Activated CD8-positive, alpha-beta memory T cell treated with anti-CD3 and anti-CD28 coated beads for 4 hours (primary cell): ENCODE measurements around the gene KRT17.
"Not testable (repeated sequence)": the region's sequence is repeated elsewhere in the genome, so short reads cannot be mapped to it uniquely, and the experiment has no call there.

Experiments
- DNase-seq, 2 donors: peaks; one replicate each; pipeline ENCODE4 v3.0.0-alpha.2; 2020; ENCODE audit warnings: low read depth in 2 of 2

Gene KRT17

DNA sequence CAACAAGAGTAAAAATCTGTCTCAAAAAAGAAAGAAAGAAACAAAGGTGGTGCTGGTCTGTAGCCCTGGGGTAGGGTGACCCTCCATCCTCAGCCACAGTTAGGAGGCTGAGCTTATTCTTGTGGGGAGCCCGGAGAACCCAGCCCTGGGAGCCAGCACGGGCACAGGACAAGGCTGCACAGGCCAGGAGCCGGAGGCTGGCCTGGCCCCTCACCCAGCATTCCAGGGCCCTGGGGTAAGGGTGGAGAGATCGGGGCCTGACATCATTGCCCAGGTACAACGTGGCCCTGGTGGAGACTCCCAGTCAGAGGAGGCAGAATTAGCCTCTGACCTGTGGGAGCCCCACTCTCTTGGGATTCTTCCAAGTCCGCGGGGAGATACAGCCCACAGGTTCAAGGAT, 10.3 kb upstream of the KRT17 start:
- DNase-seq, result no peak

DNA sequence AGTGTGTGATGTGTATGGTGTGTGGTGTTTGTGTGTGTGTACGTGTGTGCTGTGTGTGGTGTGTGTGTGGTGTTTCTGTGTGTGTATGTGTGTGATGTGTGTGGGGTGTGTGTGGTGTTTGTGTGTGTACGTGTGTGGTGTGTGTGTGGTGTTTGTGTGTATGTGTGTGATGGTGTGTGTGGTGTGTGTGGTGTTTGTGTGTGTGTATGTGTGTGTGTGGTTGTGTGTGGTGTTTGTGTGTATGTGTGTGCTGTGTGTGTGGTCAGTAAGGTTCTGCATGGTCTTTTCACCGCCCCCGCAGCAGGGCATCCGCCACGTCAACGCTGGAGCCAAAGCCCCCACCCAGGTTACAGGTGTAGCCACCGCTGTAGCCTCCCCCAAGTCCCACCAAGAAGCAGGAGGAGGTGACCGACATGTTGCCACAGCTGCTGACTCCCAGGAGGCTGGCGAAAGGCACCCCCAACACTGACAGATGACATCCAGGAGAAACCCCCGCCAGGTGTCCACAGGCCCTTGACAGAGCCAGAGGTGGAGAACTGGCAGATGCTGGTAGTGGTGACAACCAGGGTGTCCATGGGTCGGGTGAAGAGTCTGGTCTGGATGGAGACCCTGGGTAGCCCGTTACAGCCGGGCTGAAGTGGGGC, 9.3 kb upstream of the KRT17 start:
- no peak for DNase-seq

DNA sequence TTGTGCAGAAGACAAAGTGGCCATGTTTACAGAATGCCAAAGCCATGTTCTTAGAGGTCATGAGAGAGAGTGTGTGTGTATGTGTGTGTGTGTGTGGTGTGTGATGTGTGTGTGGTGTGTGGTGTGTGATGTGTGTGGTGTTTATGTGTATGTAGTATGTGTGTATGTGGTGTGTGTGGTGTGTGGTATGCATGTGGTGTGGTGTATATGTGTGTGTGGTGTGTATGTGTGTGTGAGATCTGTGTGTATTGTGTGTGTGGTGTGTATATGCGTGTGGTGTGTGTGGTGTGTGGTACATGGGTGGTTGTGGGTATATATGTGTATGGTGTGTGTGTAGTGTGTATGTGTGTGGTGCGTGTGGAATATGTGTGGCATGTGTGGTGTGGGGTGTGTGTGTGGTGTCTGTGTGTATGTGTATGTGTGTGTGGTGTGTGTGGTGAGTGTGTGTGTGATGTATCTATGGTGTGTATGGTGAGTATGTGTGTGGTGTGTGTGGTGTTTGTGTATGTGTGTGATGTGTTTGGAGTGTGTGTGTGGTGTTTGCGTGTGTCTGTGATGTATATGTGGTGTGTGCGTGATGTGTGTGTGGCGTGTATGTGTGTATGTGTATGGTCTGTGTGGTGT, 8.2 kb upstream of the KRT17 start:
- DNase-seq, result no peak

DNA sequence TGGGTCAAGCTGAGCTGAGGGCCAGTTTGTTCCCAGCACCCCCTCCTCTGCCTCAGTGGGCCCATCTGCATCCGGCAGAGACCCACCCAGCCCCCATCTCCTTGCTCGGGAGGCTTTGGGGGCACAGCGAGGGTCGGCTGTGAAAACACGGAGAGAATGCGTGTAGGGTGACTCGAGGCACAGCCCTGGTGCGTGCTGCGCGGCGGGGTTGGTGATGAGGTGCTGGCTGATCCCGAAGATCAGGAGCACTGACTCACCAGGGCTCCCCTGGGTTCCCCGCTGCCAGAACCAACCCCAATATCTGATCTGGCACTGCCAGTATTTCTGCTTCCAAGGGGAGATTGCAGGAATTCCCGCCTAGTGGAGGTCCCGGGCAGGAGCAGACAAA, 7.5 kb upstream of the KRT17 start:
- no peak for DNase-seq

DNA sequence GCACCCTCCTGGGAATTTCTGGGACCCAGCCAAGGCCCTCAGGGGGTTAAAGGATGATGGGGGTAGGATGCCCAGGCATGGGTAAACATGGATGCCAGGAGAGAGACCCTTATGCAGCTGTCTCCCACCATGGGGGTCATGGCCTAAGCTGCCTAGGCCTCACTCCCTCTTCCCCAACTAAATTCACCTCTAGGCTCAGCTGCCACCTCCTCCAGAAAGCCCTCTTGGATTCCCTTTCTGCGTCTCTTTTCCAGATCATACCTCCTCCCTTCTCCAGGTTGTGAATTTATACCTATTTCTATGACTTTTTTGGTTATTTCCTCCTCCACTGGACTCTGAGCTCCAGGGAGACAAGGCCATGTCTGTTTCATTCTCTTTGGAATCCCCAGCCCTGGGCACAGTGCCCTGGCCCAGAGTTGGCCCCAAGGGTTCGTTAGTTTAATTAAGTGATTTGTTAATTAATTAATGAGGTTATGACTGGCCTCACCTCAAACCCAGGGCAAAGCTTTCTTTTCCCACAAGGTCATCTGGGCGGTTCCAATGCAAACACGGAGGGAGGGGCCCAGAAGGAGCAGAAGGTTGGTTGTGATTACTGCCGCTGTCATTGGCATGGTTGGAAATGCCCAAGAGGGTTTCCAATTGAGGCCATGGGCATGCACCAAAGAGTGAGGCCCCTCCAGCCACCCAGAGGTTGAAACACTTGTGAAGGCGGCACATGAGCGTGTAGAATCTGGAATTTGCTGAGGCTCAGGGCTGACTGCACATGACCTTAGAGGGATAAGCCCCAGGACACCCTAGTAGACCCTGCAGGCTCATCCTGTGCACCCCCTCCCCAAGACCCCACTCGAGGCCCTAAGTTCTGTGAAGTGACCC, 6.9 kb upstream of the KRT17 start:
- no peak for DNase-seq

DNA sequence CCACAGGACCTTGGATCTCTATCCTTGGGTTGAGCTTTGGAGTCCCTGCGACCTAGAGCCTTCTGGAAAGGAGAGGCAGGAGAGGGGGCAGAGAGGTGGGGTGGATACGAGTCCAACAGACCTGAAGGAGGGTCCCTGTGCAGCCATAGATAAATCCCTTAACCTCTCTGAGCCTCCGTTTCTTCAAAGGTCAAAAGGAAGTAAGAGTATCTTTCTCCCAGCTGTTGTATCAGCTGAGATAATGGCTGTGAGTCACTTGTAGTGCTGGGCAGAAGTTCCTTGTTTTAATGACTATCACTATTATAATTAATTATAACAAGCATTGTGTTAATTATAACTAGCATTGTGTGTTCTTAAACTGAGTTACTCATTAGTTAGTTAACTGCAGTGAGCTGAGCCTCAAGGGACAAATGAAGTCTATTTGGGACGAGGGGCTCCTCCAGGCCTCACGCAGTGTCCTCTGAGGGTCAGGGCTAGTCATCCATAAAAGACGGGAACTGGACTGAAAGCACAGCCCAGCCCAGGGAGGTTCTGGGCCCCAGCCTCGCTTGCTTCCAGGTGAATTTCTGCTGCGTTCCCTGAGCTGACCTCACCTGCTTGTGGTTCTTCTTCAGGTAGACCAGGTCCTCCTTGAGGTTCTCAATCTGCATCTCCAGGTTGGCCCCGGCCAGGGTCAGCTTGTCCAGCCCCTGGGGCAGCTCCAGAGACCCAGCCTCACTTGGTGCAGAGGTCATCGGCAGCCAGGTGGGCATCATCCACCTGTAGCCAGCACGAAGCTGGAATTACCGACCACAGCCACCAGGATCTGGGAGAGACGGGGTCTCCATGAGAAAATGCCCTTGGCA, 5.7 kb upstream of the KRT17 start:
- DNase-seq, result no peak

DNA sequence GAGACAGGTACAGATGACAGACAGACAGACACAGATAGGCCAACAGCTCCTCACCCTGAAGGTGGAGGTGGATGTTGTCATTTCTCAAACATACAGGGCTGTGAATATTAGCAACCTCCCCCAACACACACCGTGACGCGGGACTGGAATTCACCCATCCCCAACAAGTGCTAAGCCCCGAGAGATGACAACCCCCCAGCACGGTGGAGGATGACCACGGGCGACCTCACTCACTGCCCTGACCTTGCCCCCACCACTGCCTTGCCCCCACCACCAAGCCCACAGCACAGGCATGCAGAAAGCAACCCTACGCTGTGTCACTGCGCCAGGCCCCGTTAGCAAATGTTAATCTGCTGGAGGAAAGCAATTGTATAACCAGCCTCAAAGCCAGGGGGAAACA, 4.9 kb upstream of the KRT17 start:
- DNase-seq, result no peak

DNA sequence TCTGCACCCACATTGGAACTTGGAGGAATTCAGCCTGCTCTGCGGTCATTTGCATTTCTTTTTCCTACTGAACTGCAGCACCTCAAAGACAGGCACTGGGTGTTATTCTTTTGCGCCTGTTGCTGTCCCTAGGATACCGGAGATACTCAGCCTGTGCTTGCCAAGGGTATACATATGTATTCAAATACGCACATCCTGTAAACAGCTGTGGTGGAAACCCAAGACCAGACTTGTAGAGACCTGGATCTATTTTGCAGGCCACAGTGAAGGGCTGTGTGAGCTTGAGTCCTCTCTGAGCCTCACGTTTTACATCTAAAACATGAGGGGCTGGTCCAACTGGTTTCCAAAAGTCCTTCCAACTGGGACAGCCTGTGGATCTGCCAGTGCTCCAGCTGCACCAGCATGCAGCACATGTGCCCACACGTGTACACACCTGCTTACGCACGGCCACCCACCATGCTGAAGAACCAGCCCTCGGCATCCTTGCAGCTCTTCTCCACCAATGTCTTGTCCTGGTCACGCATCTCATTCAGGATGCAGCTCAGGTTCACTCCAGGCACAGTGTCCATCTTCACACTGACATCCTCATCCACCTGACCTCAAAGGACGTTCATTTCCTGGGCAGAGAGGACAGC, 4.4 kb upstream of the KRT17 start:
- not testable (repeated sequence) for DNase-seq

DNA sequence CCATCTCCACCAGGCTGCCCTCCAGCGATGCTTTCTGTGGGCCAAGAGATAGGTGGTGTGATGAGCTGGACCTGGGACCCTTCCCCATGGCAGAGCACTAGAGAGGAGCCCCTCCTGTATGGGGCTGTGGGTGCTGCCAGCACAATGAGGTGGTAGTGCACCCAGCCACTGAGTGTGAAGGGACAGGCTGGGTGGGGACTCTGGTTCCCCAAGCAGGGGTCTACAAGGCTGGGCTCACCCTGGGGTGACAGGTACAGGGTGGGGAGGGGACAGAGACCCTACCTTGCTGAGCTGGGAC, 3.6 kb upstream of the KRT17 start:
- not testable (repeated sequence) for DNase-seq

DNA sequence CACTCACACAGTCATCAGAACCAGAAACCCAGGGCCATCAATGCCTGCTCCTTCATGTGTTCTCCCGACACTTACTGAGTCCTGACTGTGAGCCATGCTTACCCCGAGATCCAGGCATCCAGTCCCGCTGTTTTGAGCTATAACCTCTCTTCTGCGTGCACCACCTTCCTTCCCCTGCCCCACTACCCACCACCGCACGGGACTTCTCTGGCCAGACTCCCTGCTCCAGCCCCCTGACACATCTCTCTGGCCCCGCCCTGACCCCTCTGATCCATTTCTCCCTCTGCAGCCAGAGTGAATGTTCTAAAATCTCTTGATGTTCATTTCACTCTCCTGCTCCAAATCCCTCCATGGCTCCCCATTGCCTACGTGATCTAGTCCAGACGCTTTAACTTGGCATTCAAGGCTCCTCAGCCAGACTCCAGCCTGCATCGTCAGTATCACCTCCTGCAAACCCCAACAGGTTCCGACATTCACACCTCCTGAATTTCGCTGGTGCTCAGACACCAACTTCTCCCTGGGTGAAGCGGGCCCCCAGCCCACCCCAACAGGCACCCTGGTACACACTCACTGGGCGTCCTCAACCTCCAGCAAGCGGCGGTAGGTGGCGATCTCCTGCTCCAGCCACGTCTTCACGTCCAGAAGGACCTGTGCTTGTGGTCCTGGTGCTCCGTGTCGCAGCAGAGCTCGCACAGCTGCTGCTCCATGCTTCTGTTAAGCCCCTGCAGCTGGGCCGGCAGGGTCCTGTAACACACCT, 3.1 kb upstream of the KRT17 start:
- no peak for DNase-seq

DNA sequence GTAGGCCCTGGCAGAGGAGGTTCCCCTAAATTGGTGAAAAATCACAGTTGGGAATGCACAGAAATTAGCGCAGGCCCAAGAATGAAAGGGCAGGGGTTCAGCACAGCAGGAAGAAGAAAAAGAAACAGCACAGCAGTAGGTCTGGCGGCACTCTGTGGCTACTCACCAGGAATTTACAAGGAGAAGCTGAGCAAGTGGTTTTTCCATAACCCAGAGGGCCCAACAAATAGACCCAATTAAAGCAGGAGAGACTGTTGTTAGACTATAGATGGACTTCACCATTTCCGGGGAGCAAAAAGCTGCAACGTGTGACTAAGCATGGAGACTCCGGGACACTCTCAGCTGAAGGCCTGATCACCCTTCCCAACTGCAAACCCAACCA, 2.5 kb upstream of the KRT17 start:
- DNase-seq, result not testable (repeated sequence)

DNA sequence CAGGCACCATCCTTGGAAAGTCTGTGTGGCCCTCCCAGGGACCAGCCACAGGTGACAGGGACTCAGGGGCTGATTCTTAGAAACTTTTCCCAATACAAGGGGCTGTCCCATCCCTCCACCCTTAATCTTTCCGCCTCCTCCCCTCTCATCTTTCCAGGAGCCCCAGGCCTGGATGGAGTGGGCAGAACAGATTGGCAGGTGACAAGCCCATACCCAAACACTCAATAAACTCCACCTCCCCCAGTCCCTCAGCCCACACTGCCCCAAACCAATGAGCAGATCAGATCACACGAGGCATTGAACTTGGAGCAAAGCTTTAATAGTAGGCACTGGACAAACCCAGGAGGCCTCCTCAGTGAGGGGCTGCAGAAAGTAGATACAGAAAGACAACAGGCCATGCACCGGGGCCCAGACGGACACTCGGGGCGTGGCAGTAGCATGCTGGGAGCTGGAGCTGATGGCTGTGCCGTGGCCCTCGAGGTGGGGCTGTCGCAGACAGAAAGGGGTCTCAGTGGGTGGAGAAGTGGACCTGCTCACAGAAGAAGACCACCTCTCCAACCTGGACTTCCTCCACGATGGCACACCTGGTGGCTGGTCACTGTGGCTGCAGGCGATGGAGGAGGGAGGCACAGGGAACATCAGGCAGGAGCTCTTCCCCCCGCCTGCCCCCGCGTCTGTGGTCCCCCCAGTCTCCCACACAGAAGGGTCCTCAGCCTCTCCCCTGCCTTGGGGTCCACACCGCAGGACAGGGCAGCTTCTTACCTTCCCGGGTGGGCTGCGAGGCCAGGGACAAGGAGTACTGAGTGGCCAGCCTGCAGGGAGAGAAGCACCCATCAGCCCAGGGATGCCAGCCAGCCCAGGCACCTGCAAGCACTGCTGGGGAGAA, 1.9 kb upstream of the KRT17 start:
- not testable (repeated sequence) for DNase-seq

DNA sequence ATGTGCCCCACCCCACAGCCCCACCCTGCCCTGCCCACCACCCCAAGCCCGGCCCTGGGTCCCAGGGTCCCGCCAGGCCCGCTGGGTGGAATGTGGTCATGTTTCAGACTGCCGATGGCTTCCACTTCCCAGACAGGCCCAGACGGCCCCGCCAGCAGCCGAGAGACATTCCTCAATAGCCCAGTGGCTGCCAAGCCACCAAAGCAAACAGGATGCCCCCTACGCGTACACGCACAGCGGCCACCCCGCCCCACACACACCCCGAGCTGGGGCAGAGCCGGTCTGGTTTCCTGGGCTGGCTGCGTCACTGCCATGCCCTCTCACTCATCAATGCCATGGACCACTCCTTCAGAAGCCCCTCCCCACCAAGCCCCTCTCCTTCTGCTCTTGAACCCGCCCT, 1.2 kb upstream of the KRT17 start:
- no peak for DNase-seq

DNA sequence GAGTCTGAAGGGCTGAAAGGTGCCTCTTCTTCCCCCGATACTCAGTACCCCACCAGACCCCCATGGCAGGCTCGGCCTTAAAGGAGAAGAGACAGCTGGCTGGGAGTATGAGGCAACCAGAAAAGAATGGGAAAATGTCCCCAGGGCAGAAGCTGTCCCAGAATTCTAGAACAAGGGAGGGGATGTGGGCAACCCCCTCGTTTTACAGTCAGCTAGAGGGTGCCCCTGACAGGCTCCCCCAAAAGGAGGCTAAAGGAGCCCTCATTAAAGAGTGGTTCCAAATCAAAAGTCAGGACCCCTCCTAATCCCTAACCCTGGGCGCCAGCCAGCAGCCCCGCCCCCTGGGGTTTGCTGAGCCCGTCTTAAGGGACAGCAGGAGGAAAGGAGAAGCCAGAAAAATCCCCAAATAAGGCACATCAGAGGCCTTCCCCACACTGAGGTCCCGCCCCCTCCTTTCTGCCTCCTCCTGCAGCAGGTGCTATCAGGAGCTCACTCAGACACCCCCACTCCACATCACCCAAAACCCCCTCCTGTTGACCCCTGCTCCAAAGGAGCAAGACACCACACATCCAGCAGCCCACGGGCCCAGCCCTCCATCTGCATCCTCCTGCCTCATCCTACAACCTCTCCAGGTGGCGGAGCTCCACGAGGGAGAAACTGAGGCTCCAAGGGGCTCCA, 1.1 kb downstream of the KRT17 start:
- not testable (repeated sequence) for DNase-seq

DNA sequence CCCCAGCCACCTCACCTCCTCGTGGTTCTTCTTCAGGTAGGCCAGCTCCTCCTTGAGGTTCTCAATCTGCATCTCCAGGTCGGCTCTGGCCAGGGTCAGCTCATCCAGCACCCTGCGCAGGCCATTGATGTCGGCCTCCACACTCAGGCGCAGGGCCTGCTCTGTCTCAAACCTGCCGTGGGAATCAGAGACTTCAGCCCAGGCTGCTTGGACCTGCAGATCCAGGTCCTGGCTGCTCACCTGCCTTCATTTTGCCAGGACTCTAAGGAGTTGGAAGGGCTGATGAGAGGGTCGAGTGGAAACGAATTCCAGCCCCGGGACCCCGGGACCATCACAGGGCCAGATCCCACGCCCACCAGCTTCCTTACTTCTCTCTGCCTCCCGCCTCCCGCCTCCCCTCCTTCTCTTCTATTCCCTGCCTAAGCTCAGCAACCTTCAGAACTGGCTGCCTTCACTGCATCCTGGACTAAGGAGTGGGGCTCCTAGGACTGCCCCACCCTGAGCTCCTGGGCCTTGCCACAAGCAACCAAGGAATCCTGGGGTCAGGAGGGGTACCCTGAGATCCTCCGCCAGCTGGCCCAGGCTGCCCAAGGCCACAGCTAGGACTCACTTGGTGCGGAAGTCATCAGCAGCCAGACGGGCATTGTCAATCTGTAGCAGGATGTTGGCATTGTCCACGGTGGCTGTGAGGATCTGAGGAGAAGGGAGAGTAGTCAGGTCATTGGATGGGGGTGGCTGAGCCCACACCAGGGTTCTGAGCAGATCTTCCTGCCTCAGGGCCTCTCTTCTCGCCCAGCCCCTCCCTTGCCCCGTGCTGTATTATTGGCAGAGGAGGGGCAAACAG, 1.8 kb downstream of the KRT17 start:
- DNase-seq, result not testable (repeated sequence)

DNA sequence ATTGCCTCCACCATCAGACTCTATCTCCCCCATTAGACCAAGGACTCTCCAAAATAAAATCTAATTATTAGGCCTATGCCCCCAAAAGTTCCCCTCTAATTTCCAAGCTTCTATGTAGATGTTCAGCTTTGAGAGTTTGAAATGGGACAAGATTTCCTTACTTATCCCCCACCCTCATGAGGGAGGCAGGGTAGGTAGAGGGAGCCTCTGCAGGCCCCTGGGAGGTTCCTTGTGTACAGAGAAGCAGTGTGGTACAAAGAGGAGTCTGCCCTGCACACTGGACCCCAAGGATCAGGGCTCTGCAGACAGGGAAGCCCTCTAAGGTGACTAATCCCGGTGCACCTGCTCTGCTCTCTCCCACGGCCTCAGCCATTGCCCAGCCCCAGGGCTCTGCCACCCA, 2.5 kb downstream of the KRT17 start:
- no peak for DNase-seq

DNA sequence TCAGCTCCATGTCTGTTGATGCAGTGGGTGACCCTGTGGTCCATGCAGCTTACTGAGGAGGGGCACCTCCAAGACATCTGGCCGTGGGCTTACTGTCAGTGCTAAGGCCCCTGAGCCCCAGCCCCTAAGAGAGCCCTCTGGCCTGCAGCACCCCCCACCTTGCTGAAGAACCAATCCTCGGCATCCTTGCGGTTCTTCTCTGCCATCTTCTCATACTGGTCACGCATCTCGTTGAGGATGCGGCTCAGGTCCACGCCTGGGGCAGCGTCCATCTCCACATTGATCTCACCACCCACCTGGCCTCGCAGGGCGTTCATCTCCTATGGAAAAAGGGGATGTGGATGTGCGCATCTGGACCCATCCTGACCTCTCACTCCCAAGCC, 2.9 kb downstream of the KRT17 start:
- DNase-seq, result not testable (repeated sequence)

DNA sequence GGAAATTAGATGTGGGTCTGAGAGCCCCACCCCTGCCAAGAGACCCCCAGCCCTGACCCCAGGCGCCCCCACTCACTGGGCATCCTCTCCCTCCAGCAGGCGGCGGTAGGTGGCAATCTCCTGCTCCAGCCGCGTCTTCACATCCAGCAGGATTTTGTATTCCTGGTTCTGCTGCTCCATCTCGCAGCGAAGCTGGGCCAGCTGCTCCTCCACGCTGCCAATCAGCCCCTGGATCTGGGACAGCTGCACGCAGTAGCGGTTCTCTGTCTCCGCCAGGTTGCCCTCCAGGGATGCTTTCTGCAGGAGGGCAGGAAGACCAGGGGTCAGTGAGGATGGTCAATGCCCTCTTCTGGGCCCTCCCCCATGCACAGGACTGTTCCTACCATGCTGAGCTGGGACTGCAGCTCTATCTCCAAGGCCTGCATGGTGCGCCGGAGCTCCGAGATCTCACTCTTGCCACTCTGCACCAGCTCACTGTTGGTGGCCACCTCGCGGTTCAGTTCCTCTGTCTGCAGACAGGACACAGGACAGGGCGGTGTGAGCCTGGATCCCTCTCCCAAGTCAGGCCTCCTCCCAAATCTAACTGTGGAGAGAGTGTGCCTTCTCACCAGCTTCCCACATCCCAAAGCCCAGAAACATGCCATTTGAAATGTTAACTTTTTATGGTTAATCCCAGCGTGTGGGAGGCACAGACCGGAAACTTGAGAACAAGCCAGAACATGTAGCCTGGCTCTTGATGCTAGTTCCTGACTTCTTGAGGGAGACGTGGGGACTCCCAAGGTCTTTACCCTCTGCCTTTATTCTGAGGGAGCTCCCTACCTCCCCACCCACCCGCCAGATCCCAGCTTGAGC, 3.6 kb downstream of the KRT17 start:
- DNase-seq, result no peak
